Activated B cell treated with CpG ODN at 0.5 μM for 24 hours (primary cell): Measurements from ENCODE around the gene STK38. TPM values are rescaled to one million over a fixed set of nuclear protein-coding genes. Genes with fewer than 3 reads are reported as not detected.
A peak's percentile ranks its signal among the peaks of the same experiment; 100 is the strongest.

Source experiments
- ATAC-seq: fragments of 200-7000 bp; cut with Tn5 transposase; one replicate; pipeline ENCODE4 v1.10.0; 2021; ENCODE audit warnings: low read depth, mild to moderate bottlenecking, moderate library complexity
- CTCF ChIA-PET: fragments of 350-600 bp; sonication (Branson Sonifier 250); formaldehyde crosslinking; loops from one replicate; lab custom pipeline; 2021; ENCODE audit warnings: antibody characterized with exemption; lab: Charles Lee
- POLR2A ChIA-PET: fragments of 350-600 bp; sonication (Branson Sonifier 250); formaldehyde crosslinking; loops from one replicate; lab custom pipeline; 2021; ENCODE audit warnings: antibody characterized with exemption; lab: Charles Lee
- DNase-seq: peaks from one replicate; pipeline ENCODE4 v3.0.0; 2022
- H3K27ac Mint-ChIP-seq: one replicate; pipeline ENCODE4 v1.8.0; 2020; ENCODE audit warnings: mixed read lengths
- H3K27me3 Mint-ChIP-seq: one replicate; pipeline ENCODE4 v1.8.0; 2021; ENCODE audit warnings: mixed read lengths
- H3K36me3 Mint-ChIP-seq: one replicate; pipeline ENCODE4 v1.8.0; 2021; ENCODE audit warnings: low read depth, mixed read lengths
- H3K4me1 Mint-ChIP-seq: one replicate; pipeline ENCODE4 v1.8.0; 2021; ENCODE audit warnings: mixed read lengths
- H3K4me3 Mint-ChIP-seq: one replicate; pipeline ENCODE4 v1.8.0; 2020; ENCODE audit warnings: mild to moderate bottlenecking, mixed read lengths
- H3K9me3 Mint-ChIP-seq: one replicate; pipeline ENCODE4 v1.8.0; 2020; ENCODE audit warnings: mixed read lengths
- CTCF ChIP-seq: fragments of 200-600 bp; IDR thresholded peaks from one replicate; pipeline ENCODE4 v1.8.0; 2022; ENCODE audit warnings: antibody characterized with exemption, mild to moderate bottlenecking
- intact Hi-C: fragments of 100-400 bp; cut with micrococcal nuclease; formaldehyde crosslinking; loops from one replicate; pipeline ENCODE4 v1.15.1; 2024
- total RNA-seq: library from RNA; stranded (reverse); gene quantifications from 2 replicates; pipeline ENCODE4 v1.2.3, GENCODE V29; 2022

The STK38 gene
- total RNA-seq, 1 donor from 2014 or later = 26.1 TPM

- H3K27ac Mint-ChIP-seq = no peak overlapping the region
- DNase-seq = no peak
- TF ChIP-seq CTCF = no peak
- no peak for ATAC-seq
- peaks cover 79% of the 10 kb centered on the region for H3K36me3 Mint-ChIP-seq
- no peak overlapping the region for H3K4me3 Mint-ChIP-seq
- POLR2A ChIA-PET = no interaction called here
- intact Hi-C loops = no loop called here
- CTCF ChIA-PET = no interaction called here
- no peaks in the 10 kb centered on the region for H3K9me3 Mint-ChIP-seq
- no peaks in the 10 kb centered on the region for H3K4me1 Mint-ChIP-seq
- H3K27me3 Mint-ChIP-seq = no peaks in the 10 kb centered on the region
These were observed 45.6 kb downstream of the STK38 start for GRCh38 chr6:36501686-36502085.

- Mint-ChIP-seq H3K27me3 (no peaks in the 10 kb centered on the region), H3K27ac (no peak overlapping the region), H3K36me3 (peaks cover 79% of the 10 kb centered on the region), H3K9me3 (no peaks in the 10 kb centered on the region), H3K4me3 (no peak overlapping the region), H3K4me1 (no peaks in the 10 kb centered on the region)
- no peak for ATAC-seq
- DNase-seq = no peak
- CTCF ChIA-PET = no interaction called here
- no peak for TF ChIP-seq CTCF
- POLR2A ChIA-PET = interaction anchor here (0.6 kb wide), 1 partner anchor 17 kb away, joined by 4 read pairs; no protein-coding TSS in a partner anchor
- intact Hi-C loops = no loop called here
These were observed 47.4 kb downstream of the STK38 start for GRCh38 chr6:36499918-36500317.

- no peaks in the 10 kb centered on the region for H3K9me3 Mint-ChIP-seq
- POLR2A ChIA-PET = no interaction called here
- peaks cover 77% of the 10 kb centered on the region for H3K36me3 Mint-ChIP-seq
- H3K27me3 Mint-ChIP-seq = no peaks in the 10 kb centered on the region
- CTCF ChIA-PET = no interaction called here
- intact Hi-C loops = no loop called here
- no peak overlapping the region for H3K27ac Mint-ChIP-seq
- no peak for ATAC-seq
- no peak overlapping the region for H3K4me3 Mint-ChIP-seq
- no peak for TF ChIP-seq CTCF
- DNase-seq = no peak
- H3K4me1 Mint-ChIP-seq = no peaks in the 10 kb centered on the region
These were observed 52.2 kb downstream of the STK38 start for GRCh38 chr6:36495086-36495485.

GRCh38 chr6:36493859-36494258 lies 53.4 kb downstream of the STK38 start:
- Mint-ChIP-seq H3K36me3 (peaks cover 76% of the 10 kb centered on the region), H3K9me3 (no peaks in the 10 kb centered on the region), H3K27me3 (no peaks in the 10 kb centered on the region), H3K4me1 (no peaks in the 10 kb centered on the region), H3K27ac (peak overlapping the region; percentile 13), H3K4me3 (no peak overlapping the region)
- no peak for DNase-seq
- ATAC-seq = no peak
- ChIA-PET POLR2A (no interaction called here), CTCF (no interaction called here)
- intact Hi-C loops = no loop called here
- TF ChIP-seq CTCF = no peak

- no peaks in the 10 kb centered on the region for H3K4me1 Mint-ChIP-seq
- H3K27ac Mint-ChIP-seq = peak overlapping the region; percentile 16
- H3K4me3 Mint-ChIP-seq = no peak overlapping the region
- TF ChIP-seq CTCF = no peak
- CTCF ChIA-PET = no interaction called here
- H3K27me3 Mint-ChIP-seq = no peaks in the 10 kb centered on the region
- no peaks in the 10 kb centered on the region for H3K9me3 Mint-ChIP-seq
- POLR2A ChIA-PET = no interaction called here
- intact Hi-C loops = no loop called here
- no peak for ATAC-seq
- H3K36me3 Mint-ChIP-seq = peaks cover 77% of the 10 kb centered on the region
- no peak for DNase-seq
These were observed 54.0 kb downstream of the STK38 start for GRCh38 chr6:36493319-36493718.
